PFSK-1 (cell line): ENCODE data around the gene SYNRG.

ENCODE experiments used
- FOXP2 ChIP-seq: optimal IDR thresholded peaks from 2 replicates; pipeline ENCODE3; 2011; ENCODE audit warnings: borderline replicate concordance, control low read depth, inconsistent platforms; ENCODE audit not compliant: insufficient read depth; ENCODE audit errors: extremely low read length, extremely low read depth
- POLR2AphosphoS5 ChIP-seq: IDR thresholded peaks from 2 replicates; pipeline ENCODE4 v1.6.1; 2012; ENCODE audit warnings: low read depth, mild to moderate bottlenecking, control low read depth, low read length, moderate library complexity
- TAF1 ChIP-seq: IDR thresholded peaks from 2 replicates; pipeline ENCODE4 v1.6.1; 2012; ENCODE audit warnings: low read length, control low read depth, borderline replicate concordance; ENCODE audit not compliant: insufficient read depth
- TF ChIP-seq, protein P1 (sequence below), 2 experiments: IDR thresholded peaks; 2 replicates each; pipeline versions ENCODE4 v1.6.1 to v1.8.0; 2011 to 2012; ENCODE audit warnings: low read depth in 2 of 2, low read length in 2 of 2, control low read depth in 1 of 2, inconsistent platforms in 1 of 2, mild to moderate bottlenecking in 1 of 2, moderate library complexity in 1 of 2; ENCODE audit not compliant: insufficient read depth in 1 of 2

DNA sequence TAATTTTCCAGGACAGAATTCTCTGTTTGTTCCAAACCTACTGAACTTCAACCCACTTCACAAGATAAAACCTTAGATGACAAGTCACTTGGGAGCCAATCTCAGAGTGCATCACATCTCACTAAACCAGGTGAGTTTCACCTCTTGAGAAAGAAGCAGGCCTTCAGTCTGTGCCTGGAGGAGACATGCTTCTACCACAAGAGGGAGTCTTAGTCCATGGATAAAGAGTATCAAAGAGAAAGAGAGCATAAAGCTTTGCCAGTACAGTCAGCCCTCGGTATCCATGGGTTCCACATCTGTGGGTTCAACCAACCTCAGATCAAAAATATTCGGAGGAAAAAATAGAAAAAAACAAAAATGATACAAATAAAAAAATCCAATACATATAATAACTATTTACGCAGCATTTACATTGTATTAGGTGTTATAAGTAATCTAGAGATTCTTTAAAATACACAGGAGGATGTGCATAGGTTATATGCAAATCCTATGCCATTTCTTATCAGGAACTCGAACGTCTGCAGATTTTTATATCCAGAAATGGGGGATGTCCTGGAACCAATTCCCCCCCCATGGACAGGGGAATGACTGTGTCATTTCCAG, 81.9 kb downstream of the SYNRG start:
- TF ChIP-seq POLR2AphosphoS5 (no peak), FOXP2 (no peak), TAF1 (no peak)
- TF ChIP-seq, protein P1, sequence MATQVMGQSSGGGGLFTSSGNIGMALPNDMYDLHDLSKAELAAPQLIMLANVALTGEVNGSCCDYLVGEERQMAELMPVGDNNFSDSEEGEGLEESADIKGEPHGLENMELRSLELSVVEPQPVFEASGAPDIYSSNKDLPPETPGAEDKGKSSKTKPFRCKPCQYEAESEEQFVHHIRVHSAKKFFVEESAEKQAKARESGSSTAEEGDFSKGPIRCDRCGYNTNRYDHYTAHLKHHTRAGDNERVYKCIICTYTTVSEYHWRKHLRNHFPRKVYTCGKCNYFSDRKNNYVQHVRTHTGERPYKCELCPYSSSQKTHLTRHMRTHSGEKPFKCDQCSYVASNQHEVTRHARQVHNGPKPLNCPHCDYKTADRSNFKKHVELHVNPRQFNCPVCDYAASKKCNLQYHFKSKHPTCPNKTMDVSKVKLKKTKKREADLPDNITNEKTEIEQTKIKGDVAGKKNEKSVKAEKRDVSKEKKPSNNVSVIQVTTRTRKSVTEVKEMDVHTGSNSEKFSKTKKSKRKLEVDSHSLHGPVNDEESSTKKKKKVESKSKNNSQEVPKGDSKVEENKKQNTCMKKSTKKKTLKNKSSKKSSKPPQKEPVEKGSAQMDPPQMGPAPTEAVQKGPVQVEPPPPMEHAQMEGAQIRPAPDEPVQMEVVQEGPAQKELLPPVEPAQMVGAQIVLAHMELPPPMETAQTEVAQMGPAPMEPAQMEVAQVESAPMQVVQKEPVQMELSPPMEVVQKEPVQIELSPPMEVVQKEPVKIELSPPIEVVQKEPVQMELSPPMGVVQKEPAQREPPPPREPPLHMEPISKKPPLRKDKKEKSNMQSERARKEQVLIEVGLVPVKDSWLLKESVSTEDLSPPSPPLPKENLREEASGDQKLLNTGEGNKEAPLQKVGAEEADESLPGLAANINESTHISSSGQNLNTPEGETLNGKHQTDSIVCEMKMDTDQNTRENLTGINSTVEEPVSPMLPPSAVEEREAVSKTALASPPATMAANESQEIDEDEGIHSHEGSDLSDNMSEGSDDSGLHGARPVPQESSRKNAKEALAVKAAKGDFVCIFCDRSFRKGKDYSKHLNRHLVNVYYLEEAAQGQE (IDR thresholded peaks at IDR 0.05; ENCODE audit: insufficient read depth in 1 of 2, low read depth in 2 of 2, low read length in 2 of 2): no peak
